K562 (cell line): ENCODE results near the gene ADGRL3. TPM values are rescaled to one million over a fixed set of nuclear protein-coding genes. Genes with fewer than 3 reads are reported as not detected.

Source experiments
- ATAC-seq: fragments of 200-7000 bp; cut with Tn5 transposase; 3 replicates; pipeline ENCODE4 v1.9.1; 2020; ENCODE audit warnings: moderate library complexity
- BruUV-seq: library from RNA; stranded (reverse); fragments of 400-500 nt; replicated peaks from 2 replicates; lab custom pipeline; 2021; lab: Mats Ljungman, UMichigan
- CTCF ChIA-PET: fragments of 300-600 bp; formaldehyde crosslinking; extraction: SDS; loops from one replicate; lab custom pipeline; 2021; ENCODE audit warnings: low intra/inter-chr PET ratio; lab: Yijun Ruan, JAX
- POLR2A ChIA-PET: fragments of 300-600, 350-650 bp; sonication (Branson Sonifier 250); formaldehyde crosslinking; extraction: SDS; loops from one replicate; lab custom pipeline; 2021; ENCODE audit warnings: antibody characterized with exemption, inconsistent platforms; lab: Yijun Ruan, JAX
- DNase-seq, 4 experiments: peaks; one replicate each; pipeline versions ENCODE4 v3.0.0 to v3.0.0-alpha.2; 2011 to 2018; ENCODE audit warnings: low spot score in 3 of 4, mixed read lengths in 3 of 4; ENCODE audit errors: extremely low read depth in 1 of 4
- FAIRE-seq: peaks from 2 replicates; lab custom pipeline; 2011; peaks lifted over from hg19 to GRCh38; lab: Jason Lieb, UNC
- H2AFZ ChIP-seq: 2 replicates; pipeline ENCODE4 v1.6.0; 2011; ENCODE audit warnings: low read depth, low read length, control low read depth, inconsistent platforms
- H3K27ac ChIP-seq: fragments of 200-600 bp; 3 replicates; pipeline ENCODE4 v1.8.0; 2011; ENCODE audit warnings: low read depth, mild to moderate bottlenecking, control low read depth, inconsistent platforms, low read length, moderate library complexity, mixed read lengths; ENCODE audit errors: extremely low read depth
- H3K27me3 ChIP-seq, 2 experiments: fragments of 300-600 bp in 1 of 2; 2 replicates in 1 of 2; 3 replicates in 1 of 2; pipeline versions ENCODE4 v1.6.0 to v1.8.0; 2011; ENCODE audit warnings: inconsistent platforms in 2 of 2, low read length in 2 of 2, mild to moderate bottlenecking in 1 of 2, mixed read lengths in 1 of 2, moderate library complexity in 1 of 2; ENCODE audit not compliant: control insufficient read depth in 2 of 2, insufficient read depth in 2 of 2
- H3K36me3 ChIP-seq: fragments of 300-600 bp; 3 replicates; pipeline ENCODE4 v1.8.0; 2011; ENCODE audit warnings: mild to moderate bottlenecking, low read length, inconsistent platforms; ENCODE audit not compliant: control insufficient read depth, insufficient read depth
- H3K4me1 ChIP-seq, 2 experiments: fragments of 200-600 bp in 1 of 2; replicated peaks in 1 of 2; 2 replicates in 1 of 2; 3 replicates in 1 of 2; pipeline versions ENCODE4 v1.5.1 to v1.8.0; 2011; ENCODE audit warnings: inconsistent platforms in 2 of 2, low read length in 2 of 2, mild to moderate bottlenecking in 1 of 2, mixed read lengths in 1 of 2, moderate library complexity in 1 of 2; ENCODE audit not compliant: control insufficient read depth in 2 of 2, insufficient read depth in 2 of 2
- H3K4me2 ChIP-seq: 2 replicates; pipeline ENCODE4 v1.6.1; 2011; ENCODE audit warnings: low read length, control low read depth, inconsistent platforms, mixed read lengths; ENCODE audit not compliant: insufficient read depth
- H3K4me3 ChIP-seq: fragments of 200-600 bp; sonication (generic), shearing (Covaris generic); 2 replicates; pipeline ENCODE4 v1.5.1; 2016; ENCODE audit warnings: control low read depth, inconsistent platforms
- H3K79me2 ChIP-seq: fragments of 200-600 bp; 3 replicates; pipeline ENCODE4 v1.8.0; 2011; ENCODE audit warnings: low read length, inconsistent platforms; ENCODE audit not compliant: control insufficient read depth, insufficient read depth
- H3K9ac ChIP-seq, 2 experiments: 2 replicates each; pipeline versions ENCODE4 v1.6.0 to v1.6.1; 2011; ENCODE audit warnings: low read depth in 2 of 2, low read length in 2 of 2, control low read depth in 1 of 2, inconsistent platforms in 1 of 2, mild to moderate bottlenecking in 1 of 2, mixed read lengths in 1 of 2; ENCODE audit not compliant: insufficient read depth in 1 of 2
- H3K9me1 ChIP-seq: one replicate; pipeline ENCODE4 v1.6.0; 2011; ENCODE audit warnings: inconsistent platforms, mild to moderate bottlenecking, low read length, moderate library complexity; ENCODE audit not compliant: control insufficient read depth, insufficient read depth
- H3K9me3 ChIP-seq: replicated peaks from 2 replicates; pipeline ENCODE4 v1.5.1; 2011; ENCODE audit warnings: low read depth, low read length, inconsistent platforms; ENCODE audit not compliant: control insufficient read depth, insufficient read depth
- H4K20me1 ChIP-seq: replicated peaks from 2 replicates; pipeline ENCODE4 v1.6.1; 2011; ENCODE audit warnings: low read length, inconsistent platforms, mixed read lengths; ENCODE audit not compliant: control insufficient read depth, insufficient read depth
- FOXJ2 ChIP-seq: fragments of 200-800 bp; sonication (Bioruptor generic); IDR thresholded peaks from 2 replicates; pipeline ENCODE4 v1.6.1; 2016; ENCODE audit warnings: missing genetic modification characterization, missing compliant biosample characterization
- POLR3A ChIP-seq: IDR thresholded peaks from 2 replicates; pipeline ENCODE4 v1.6.1; 2011; ENCODE audit warnings: borderline replicate concordance, mild to moderate bottlenecking, moderate library complexity; ENCODE audit not compliant: insufficient read length, insufficient read depth; ENCODE audit errors: extremely low read depth
- ZKSCAN3 ChIP-seq: fragments of 250-450 bp; sonication (Bioruptor Pico); IDR thresholded peaks from 2 replicates; pipeline ENCODE4 v1.4.0; 2020
- ZNF197 ChIP-seq: fragments of 200-800 bp; sonication (Bioruptor generic); IDR thresholded peaks from 2 replicates; pipeline ENCODE4 v1.6.1; 2016; ENCODE audit warnings: low read depth, missing genetic modification characterization, missing compliant biosample characterization
- ZNF239 ChIP-seq: fragments of 250-450 bp; sonication (Bioruptor Pico); IDR thresholded peaks from 2 replicates; pipeline ENCODE4 v1.4.0; 2020; ENCODE audit warnings: mild to moderate bottlenecking
- ZNF707 ChIP-seq: fragments of 250-450 bp; sonication (Bioruptor Pico); conservative IDR thresholded peaks from 2 replicates; pipeline ENCODE4 v1.8.0; 2022; ENCODE audit warnings: inconsistent platforms, mild to moderate bottlenecking, moderate library complexity
- in situ Hi-C: fragments of 300-500 bp; cut with MboI; formaldehyde crosslinking; loops from 4 replicates; pipeline ENCODE4 v1.15.0; 2018; ENCODE audit warnings: inconsistent platforms, mixed read lengths
- intact Hi-C: fragments of 100-400 bp; cut with micrococcal nuclease; formaldehyde crosslinking; loops from 2 replicates; pipeline ENCODE4 v1.14.2; 2022
- polyA plus RNA-seq, 8 experiments: library from polyadenylated mRNA; depleted of rRNA in 4 of 8; stranded (reverse) in 5 of 8; unstranded in 3 of 8; fragments of >200 nt; fragmentation: Nextera tagmentation in 2 of 8; fragmentation: Illumina TruSeq in 1 of 8; extraction: Ambion mirVana in 2 of 8; extraction: Trizol in 1 of 8; gene quantifications; 2 replicates each; pipeline versions ENCODE4 v1.2.1 to v1.2.3, GENCODE V29; 2011 to 2014; ENCODE audit warnings: inconsistent platforms in 1 of 8, missing spikeins in 1 of 8
- total RNA-seq, 7 experiments: library from RNA; depleted of rRNA in 6 of 7; stranded (reverse); fragments of >200 nt in 6 of 7; fragmentation: Illumina TruSeq in 2 of 7; extraction: Trizol in 2 of 7; gene quantifications; 2 replicates each; pipeline versions ENCODE4 v1.2.1 to v1.2.3, GENCODE V29; 2011 to 2021; ENCODE audit warnings: low replicate concordance in 1 of 7
- TF ChIP-seq, protein P1 (sequence below): fragments of 250-450 bp; sonication (Bioruptor Pico); IDR thresholded peaks from 2 replicates; pipeline ENCODE4 v1.8.0; 2021; ENCODE audit warnings: moderate library complexity, mild to moderate bottlenecking, inconsistent platforms
- TF ChIP-seq, protein P2 (sequence below), 2 experiments: IDR thresholded peaks; 2 replicates each; pipeline ENCODE4 v1.6.1; 2012; ENCODE audit warnings: improper control_type of control experiment in 2 of 2, low read depth in 2 of 2, low read length in 2 of 2, borderline replicate concordance in 1 of 2
- TF ChIP-seq, protein P3 (sequence below): fragments of 450-650 bp; IDR thresholded peaks from 2 replicates; pipeline ENCODE4 v1.6.1; 2018; ENCODE audit warnings: mild to moderate bottlenecking, low read depth; ENCODE audit not compliant: partially characterized antibody
- TF ChIP-seq, protein P4 (sequence below): fragments of 250-450 bp; sonication (Bioruptor Pico); IDR thresholded peaks from 2 replicates; pipeline ENCODE4 v1.8.0; 2022; ENCODE audit warnings: moderate library complexity, mild to moderate bottlenecking, inconsistent platforms
- TF ChIP-seq, protein P5 (sequence below), 2 experiments: fragments of 250-450 bp in 1 of 2; fragments of 450-650 bp in 1 of 2; sonication (Bioruptor Pico) in 1 of 2; IDR thresholded peaks; 2 replicates each; pipeline versions ENCODE4 v1.6.1 to v1.8.0; 2016 to 2021; ENCODE audit warnings: mild to moderate bottlenecking in 2 of 2, moderate library complexity in 2 of 2, missing compliant biosample characterization in 1 of 2, missing genetic modification characterization in 1 of 2

The ADGRL3 gene
- total and polyA plus RNA-seq, 9 of the 15 experiments (the other 6 are each of a cell fraction or from before 2014, with no cell fraction given), result 0.03 to 0.14 (median 0.04) TPM; not detected in 2

DNA sequence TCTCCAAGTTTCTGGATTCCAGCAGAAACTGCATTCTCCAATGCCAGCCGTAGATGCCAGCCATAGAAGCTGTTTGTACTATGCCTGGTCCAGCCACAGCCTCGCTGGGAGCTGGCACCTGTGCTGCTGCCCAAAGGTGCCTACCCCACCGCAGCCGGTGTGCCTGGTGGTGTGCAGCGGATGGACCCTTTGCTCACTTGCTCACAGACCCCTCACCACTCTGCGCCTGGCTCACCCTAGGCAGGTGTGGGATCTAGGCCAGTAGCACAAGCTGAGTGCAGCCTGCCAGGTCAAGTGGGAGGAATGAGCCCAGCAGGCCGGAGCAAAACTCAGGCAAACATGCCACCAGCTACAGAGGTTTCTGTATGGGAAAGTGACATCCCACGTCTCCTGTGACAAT, 463.2 kb downstream of the ADGRL3 start (continued):
- TF ChIP-seq, protein P1, sequence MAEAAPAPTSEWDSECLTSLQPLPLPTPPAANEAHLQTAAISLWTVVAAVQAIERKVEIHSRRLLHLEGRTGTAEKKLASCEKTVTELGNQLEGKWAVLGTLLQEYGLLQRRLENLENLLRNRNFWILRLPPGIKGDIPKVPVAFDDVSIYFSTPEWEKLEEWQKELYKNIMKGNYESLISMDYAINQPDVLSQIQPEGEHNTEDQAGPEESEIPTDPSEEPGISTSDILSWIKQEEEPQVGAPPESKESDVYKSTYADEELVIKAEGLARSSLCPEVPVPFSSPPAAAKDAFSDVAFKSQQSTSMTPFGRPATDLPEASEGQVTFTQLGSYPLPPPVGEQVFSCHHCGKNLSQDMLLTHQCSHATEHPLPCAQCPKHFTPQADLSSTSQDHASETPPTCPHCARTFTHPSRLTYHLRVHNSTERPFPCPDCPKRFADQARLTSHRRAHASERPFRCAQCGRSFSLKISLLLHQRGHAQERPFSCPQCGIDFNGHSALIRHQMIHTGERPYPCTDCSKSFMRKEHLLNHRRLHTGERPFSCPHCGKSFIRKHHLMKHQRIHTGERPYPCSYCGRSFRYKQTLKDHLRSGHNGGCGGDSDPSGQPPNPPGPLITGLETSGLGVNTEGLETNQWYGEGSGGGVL (CRISPR knock-in tag), result no peak
- TF ChIP-seq, protein P2, sequence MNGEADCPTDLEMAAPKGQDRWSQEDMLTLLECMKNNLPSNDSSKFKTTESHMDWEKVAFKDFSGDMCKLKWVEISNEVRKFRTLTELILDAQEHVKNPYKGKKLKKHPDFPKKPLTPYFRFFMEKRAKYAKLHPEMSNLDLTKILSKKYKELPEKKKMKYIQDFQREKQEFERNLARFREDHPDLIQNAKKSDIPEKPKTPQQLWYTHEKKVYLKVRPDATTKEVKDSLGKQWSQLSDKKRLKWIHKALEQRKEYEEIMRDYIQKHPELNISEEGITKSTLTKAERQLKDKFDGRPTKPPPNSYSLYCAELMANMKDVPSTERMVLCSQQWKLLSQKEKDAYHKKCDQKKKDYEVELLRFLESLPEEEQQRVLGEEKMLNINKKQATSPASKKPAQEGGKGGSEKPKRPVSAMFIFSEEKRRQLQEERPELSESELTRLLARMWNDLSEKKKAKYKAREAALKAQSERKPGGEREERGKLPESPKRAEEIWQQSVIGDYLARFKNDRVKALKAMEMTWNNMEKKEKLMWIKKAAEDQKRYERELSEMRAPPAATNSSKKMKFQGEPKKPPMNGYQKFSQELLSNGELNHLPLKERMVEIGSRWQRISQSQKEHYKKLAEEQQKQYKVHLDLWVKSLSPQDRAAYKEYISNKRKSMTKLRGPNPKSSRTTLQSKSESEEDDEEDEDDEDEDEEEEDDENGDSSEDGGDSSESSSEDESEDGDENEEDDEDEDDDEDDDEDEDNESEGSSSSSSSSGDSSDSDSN (IDR thresholded peaks at IDR 0.05; ENCODE audit: borderline replicate concordance in 1 of 2, low read depth in 2 of 2, low read length in 2 of 2), result no peak

DNA sequence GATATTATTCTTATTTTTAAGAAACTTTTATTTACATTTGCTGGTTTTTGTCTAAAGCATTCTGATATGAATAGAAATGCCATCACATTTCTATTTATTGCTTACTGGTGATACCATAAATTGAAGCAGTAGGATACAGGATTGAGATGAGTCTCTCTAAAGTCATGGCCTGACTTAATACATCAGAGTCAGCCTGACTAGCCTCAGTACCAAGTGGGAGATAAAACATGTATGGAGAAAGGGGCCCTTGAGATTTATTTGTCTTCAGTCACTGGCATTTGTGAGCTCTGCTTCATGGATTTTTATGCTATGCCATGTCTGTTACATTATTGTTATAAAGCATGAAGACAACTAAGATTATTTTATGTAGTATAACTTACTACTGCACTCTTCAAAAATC, 465.5 kb downstream of the ADGRL3 start:
- ChIA-PET CTCF (no interaction called here), POLR2A (no interaction called here)
- Histone ChIP-seq H4K20me1 (no peaks in the 10 kb centered on the region), H3K27me3 (no peaks in the 10 kb centered on the region), H3K4me3 (no peak overlapping the region), H3K4me2 (no peak overlapping the region), H3K27ac (no peak overlapping the region), H3K36me3 (no peaks in the 10 kb centered on the region), H3K79me2 (no peaks in the 10 kb centered on the region), H3K9me1 (no peaks in the 10 kb centered on the region), H3K9me3 (no peaks in the 10 kb centered on the region; the same call in 1 of the 2 replicates), H3K4me1 (no peaks in the 10 kb centered on the region), H2AFZ (no peak overlapping the region), H3K9ac (no peak overlapping the region)
- FAIRE-seq, result no peak
- intact Hi-C loops (no loop called here), in situ Hi-C loops (no loop called here)
- no TSS peak for BruUV-seq
- no peak for ATAC-seq
- no peak for DNase-seq
- TF ChIP-seq, protein P3, sequence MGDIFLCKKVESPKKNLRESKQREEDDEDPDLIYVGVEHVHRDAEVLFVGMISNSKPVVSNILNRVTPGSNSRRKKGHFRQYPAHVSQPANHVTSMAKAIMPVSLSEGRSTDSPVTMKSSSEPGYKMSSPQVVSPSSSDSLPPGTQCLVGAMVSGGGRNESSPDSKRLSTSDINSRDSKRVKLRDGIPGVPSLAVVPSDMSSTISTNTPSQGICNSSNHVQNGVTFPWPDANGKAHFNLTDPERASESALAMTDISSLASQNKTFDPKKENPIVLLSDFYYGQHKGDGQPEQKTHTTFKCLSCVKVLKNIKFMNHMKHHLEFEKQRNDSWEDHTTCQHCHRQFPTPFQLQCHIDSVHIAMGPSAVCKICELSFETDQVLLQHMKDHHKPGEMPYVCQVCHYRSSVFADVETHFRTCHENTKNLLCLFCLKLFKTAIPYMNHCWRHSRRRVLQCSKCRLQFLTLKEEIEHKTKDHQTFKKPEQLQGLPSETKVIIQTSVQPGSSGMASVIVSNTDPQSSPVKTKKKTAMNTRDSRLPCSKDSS, result no peak
- no peak for TF ChIP-seq ZNF197 (CRISPR knock-in tag)
- no peak for TF ChIP-seq POLR3A
- TF ChIP-seq, protein P4, sequence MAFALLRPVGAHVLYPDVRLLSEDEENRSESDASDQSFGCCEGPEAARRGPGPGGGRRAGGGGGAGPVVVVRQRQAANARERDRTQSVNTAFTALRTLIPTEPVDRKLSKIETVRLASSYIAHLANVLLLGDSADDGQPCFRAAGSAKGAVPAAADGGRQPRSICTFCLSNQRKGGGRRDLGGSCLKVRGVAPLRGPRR (CRISPR knock-in tag), result no peak
- no peak for TF ChIP-seq ZKSCAN3 (CRISPR knock-in tag)
- no peak for TF ChIP-seq ZNF239 (CRISPR knock-in tag)
- TF ChIP-seq FOXJ2 (tag), result no peak
- TF ChIP-seq, protein P5, sequence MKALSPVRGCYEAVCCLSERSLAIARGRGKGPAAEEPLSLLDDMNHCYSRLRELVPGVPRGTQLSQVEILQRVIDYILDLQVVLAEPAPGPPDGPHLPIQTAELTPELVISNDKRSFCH (CRISPR knock-in tag; IDR thresholded peaks at IDR 0.05), result no peak
- TF ChIP-seq, protein P5 (tag; IDR thresholded peaks at IDR 0.05), result no peak
- TF ChIP-seq ZNF707 (CRISPR knock-in tag), result no peak
